ENCODE measurements around the gene TMEM132D. TPM values are rescaled to one million over a fixed set of nuclear protein-coding genes. Genes with fewer than 3 reads are reported as not detected.

TMEM132D gene
- total RNA-seq, 1 donor from 2014 or later: not detected

DNA sequence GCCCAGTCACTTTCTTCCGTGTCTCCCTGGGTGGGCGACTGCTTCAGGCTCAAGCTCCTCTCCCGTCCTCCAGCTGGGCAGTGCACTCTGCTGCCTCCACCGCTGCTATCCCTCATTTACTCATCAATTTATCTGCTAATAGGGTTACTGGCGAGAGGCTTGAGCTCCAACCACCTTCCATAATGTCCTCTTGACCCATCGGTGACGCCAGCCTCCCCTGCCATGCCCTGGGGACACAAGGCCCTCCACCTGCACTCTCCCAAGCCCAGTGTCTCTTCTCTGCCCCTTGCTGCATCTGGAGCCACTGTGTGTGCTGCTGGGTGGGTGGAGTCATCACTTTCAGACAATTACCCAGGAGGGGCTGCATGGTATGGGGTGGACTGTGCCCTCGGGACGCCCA, 78.5 kb downstream of the TMEM132D start:
- DNase-seq: no peak

GRCh38 chr12:129821964-129822363, 81.9 kb downstream of the TMEM132D start:
- no peak for DNase-seq

DNA sequence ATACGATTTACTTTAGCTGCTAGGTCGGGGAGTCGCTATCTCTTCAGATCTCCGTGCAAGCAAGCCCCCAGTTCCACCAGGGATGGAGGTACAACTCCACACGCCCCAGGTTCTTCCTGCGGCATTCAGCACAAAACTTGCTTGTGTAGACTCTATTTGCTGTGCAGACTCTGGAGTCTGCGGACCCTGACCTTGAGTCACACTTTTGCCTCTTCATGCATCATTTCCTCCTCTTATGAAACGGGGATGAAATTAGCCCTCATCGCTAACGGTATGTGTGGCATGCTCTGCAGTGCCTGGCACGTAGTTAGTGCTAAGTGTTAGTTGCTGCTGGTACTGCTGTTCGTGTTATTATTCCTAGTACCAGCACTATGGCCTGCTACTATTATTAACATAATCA, 84.4 kb downstream of the TMEM132D start:
- no peak for DNase-seq

DNA sequence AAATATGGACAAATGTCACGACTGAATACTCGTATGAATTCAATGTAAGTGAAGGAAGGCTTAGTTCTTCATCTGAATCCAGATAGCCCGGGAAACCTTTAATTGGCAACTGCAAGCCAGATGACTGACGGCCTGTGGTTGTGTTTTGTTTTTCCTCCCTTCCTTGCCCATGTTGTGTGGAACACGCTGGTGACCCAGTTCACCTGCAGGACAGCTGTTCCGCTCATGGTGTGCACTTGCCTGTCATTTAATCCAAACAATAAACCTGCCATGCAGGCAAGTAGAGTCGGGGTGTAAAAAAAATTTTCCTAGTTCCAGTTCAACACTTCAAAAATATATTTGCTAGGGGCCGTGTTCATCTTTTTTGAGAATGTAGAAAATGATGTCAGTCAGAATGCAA, 88.0 kb downstream of the TMEM132D start:
- DNase-seq: no peak

GRCh38 chr12:129811963-129812362, 91.9 kb downstream of the TMEM132D start:
- no peak for DNase-seq

GRCh38 chr12:129807136-129807535, 96.7 kb downstream of the TMEM132D start:
- DNase-seq: no peak

GRCh38 chr12:129791396-129791795, 112.4 kb downstream of the TMEM132D start:
- no peak for DNase-seq

- no peak for DNase-seq
Observed at GRCh38 chr12:129790930-129791329, 112.9 kb downstream of the TMEM132D start.

DNA sequence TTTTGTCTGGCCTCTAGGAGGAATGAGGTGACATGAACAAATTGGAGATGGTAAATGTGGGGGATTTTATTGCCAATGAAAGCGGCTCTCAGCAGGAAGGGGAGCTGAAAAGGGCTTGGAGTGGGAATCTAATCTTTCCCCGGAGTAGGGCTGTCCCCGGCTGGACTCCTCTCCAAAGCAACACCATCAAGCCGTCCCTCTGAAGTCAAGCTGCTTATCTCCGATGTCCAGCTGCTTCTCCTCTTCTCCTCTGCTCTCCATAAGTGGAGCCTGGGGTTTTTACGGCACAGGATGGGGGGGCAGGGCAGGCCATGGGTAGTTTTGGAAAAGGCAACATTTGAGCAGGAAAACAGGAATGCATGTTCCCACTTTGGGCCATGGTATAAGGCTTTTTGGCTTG, 113.5 kb downstream of the TMEM132D start:
- no peak for DNase-seq

DNA sequence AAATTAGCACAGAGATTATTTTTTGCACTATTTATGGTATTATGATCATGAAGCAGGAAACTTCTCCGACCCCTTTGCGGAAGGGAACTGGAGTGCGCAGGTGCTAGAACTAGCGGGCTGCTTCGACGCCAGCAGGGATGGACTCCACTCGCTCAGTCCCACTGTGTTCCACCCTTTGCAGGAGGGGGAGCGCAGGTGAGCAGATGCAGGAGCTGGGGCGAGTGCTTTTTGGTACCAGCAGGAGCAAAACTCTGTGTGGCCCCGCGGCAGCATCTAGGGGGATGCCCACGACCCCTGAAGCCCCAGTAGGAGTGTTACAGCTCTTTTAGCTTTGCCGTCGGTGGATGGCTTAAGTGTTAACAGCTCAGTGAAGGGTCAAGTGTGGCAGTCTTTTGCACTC, 113.9 kb downstream of the TMEM132D start:
- DNase-seq: no peak

DNA sequence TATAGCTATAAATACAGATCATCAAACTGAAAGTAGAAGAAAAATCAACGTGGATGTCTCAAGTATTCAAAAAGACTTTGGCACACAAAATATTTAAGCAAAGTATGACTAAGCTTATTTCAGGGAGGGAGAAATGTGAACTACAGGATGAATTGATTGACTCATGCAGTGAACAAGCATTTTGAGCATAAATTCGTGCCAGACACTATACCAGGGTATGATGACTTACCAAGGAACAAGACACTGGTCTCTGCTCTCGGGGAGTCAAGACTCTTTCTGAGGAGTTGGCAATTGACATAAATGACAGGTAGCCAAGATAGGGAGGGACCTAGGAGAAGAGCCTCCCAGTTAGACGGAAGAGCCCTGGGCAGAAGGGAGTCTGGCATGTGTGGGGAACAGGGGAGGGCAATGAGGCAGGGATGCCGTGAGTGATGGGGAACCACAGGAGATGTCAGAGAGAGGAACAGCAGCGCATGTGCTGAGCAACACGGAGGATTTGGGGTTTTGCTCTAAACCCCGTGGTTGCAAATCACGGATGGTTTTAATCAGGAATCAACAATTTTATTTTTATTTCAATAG, 115.2 kb downstream of the TMEM132D start:
- no peak for DNase-seq

DNA sequence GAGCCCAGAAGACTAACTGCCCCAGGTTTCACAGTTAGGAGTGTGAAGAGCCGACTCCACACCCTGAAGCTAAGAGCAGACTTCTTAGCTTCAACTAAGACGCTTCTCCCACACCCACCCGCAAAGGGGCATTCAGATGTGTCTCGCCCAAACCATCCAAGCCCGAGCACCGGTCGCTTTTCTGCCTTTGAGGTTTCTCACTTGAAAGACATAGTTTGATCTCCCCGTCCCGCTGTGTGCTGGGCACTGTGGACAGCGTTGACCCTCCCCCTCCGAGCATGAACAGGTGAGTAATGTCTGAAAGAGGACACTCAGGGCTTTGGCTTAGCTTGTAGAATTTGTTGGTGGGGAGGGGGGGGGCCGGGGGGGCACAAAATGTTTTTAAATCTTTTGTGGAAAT, 123.8 kb downstream of the TMEM132D start:
- no peak for DNase-seq

- no peak for DNase-seq
Observed at GRCh38 chr12:129779033-129779432, 124.8 kb downstream of the TMEM132D start.

- DNase-seq: no peak
Observed at GRCh38 chr12:129776977-129777667, 126.7 kb downstream of the TMEM132D start.

DNA sequence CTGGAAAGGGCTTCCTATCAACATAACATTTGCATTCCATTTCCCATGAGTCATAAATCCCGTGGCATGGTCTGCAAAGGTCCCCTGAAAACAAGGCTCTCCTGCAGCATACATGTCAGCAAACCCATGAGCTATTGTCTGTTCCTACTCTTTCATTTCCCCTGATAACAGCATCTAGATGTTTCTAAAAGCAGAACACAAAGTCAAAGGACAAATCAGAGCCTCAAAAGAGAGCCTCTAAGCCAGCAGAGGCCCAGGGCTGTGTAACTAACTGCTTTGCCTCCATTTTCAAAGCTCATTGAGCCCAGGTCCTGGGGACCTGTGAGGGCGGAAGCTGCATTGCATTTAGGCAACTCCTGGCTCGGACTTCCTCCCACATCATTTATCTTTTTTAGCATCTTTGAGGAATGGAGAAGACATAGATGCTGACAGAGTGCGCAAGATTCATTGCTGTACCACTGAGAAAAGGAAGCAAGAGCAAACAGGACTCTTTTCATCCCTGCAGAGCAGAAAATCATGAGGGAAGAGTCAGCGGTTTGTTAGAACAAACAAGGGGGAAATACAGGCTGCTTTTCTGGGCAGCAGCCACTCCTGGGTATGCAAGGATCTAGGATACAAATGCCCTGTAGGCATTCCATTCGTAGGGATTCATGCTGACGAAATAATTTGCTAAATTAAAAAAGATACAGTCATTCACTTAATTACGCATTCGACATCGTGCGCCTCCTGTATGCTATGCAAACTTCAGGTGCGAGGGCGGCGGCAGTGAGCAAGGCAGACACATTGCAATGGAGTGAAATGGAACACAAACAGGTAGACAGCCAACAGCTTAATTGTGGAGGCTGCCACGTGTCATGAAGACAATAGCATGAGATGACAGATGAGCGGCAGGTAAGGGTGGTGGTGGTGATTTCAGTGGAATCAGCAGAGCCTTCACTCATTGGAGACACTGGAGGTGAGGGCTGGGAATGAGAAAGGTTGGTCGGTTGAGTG, 131.0 kb downstream of the TMEM132D start:
- no peak for DNase-seq

- no peak for DNase-seq
Observed at GRCh38 chr12:129771238-129771637, 132.6 kb downstream of the TMEM132D start.

DNA sequence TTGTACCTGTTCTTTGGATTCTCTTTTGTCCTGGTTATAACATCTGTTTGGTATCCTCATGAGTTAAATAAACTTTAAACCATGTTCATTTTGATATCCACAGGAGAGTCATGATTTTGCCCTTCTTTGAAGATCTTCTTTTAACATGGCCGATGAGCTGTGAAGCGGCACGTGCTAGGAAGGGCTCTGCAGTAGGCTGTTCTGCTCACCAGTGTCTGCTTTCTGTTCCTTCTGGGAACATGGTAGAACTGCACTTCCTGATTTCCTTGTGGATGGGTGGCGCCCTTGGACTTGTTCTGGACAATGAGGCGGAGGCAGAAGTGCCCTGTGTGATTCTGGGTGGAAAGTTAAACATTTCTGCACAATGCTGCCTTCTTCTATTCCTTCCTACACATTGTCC, 138.1 kb downstream of the TMEM132D start:
- DNase-seq: no peak

DNA sequence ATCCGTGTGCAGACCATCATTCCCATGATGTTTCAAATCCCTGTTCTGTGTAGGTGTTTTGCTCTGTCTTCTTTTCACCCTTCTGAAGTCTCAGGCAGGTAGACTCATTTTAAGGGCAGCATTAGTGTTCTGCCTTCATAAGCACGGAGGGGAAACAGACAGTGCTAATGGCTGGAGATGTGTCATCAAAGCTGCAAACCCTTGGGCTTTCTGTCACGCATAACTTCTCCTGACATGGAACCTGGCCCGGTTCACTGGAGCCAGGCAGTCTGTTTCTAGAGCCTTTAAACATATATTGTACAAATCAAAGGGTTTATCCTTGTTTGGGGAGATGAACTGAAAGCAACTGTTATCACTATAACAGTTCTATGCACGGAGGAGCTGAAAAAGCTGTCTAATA, 141.4 kb downstream of the TMEM132D start:
- no peak for DNase-seq

GRCh38 chr12:129753586-129753985, 150.2 kb downstream of the TMEM132D start:
- no peak for DNase-seq

- DNase-seq: no peak
Observed at GRCh38 chr12:129750421-129750820, 153.4 kb downstream of the TMEM132D start.

- no peak for DNase-seq
Observed at GRCh38 chr12:129746318-129746717, 157.5 kb downstream of the TMEM132D start.

- DNase-seq: no peak
Observed at GRCh38 chr12:129729170-129729569, 174.7 kb downstream of the TMEM132D start.

DNA sequence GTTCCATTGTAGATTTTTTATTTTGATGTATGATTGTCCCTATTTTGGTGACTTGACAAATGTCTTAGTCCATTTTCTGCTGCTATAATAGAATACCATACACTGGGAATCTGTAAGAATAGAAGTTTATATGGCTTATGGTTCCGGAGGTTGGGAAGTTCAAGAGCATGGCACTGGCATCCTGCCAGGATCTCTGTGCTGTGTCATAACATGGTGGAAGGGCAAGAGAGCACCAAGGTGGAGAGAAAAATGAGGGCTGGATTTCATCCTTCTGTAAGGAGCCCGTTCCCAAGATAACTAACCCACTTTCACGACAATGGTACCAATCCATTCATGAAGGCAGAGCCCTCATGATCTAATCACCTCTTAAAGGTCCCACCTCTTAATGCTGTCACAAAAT, 176.7 kb downstream of the TMEM132D start:
- no peak for DNase-seq

DNA sequence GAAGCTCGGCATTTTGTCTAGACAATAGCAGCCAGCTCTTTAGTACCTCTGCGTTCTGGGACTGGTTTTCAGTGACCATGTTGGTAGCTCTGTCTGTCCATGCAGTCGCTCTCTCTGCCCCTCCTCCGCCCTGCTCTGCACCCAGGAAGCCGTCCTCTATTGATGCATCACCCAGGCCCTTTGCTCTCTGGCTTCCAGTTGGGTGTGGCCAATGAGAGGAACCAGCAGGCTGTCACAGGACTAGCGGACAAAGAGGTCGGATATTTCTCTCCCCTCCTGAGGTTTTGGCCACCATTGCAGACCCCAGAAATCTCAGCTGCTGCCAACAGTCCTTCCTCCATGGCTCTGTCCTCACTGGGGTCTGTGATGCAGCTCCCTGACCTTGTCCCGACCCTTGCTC, 180.6 kb downstream of the TMEM132D start:
- DNase-seq: no peak
